Measurements from ENCODE around the gene IRAK4.

DNA sequence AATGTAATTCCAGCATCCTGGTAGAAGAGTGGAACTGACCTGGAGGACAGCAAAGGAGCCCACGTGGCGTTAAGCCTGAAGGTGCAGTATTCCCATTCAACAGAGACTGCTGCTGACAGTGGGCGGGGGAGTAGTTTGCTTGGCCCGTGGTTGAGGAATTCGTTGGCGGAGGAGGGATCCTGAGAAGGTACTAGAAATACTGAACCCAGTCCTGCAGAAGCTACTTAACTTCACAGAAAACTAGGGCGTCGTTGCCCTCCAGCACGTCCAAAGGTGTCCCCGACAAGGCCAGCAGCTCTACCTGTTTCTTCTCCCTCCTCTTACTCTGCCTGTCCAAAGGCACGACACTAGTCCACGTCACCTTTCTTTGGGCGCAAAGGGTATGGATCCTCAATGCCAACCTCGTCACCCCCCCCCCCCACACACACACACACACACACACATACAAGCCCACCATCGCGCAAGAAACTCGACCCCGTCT is 464 bp upstream of the IRAK4 start:
- TF ChIP-seq POLR2A (IDR thresholded peaks at IDR 0.05; ENCODE audit: low read depth, low read length) (no peak), POLR2AphosphoS5 (IDR thresholded peaks at IDR 0.05; ENCODE audit: low read depth, low read length) (no peak)

All from GM12891 (cell line).